Kidney epithelial cell (primary cell): Measurements from ENCODE around the gene WNT4. TPM values are rescaled to one million over a fixed set of nuclear protein-coding genes. Genes with fewer than 3 reads are reported as not detected.

Experiments used
- DNase-seq: peaks from one replicate; pipeline ENCODE4 v3.0.0-alpha.2; 2010; ENCODE audit warnings: low read depth
- H3K27me3 ChIP-seq: 2 replicates; pipeline ENCODE4 v1.6.0; 2011; ENCODE audit warnings: low read length; ENCODE audit not compliant: control insufficient read depth, insufficient read depth
- H3K36me3 ChIP-seq: 2 replicates; pipeline ENCODE4 v1.5.1; 2011; ENCODE audit warnings: low read length; ENCODE audit not compliant: control insufficient read depth, insufficient read depth
- H3K4me3 ChIP-seq: 2 replicates; pipeline ENCODE4 v1.5.1; 2011; ENCODE audit warnings: low read depth, mild to moderate bottlenecking, control low read depth, low read length
- total RNA-seq: library from RNA; depleted of rRNA; stranded (reverse); fragments of >200 nt; gene quantifications from 2 replicates; pipeline ENCODE4 v1.2.3, GENCODE V29; 2015
- TF ChIP-seq, protein P1 (sequence below): IDR thresholded peaks from 2 replicates; pipeline ENCODE4 v1.5.1; 2011; ENCODE audit warnings: mild to moderate bottlenecking, moderate library complexity, low read length, control low read depth, inconsistent platforms; ENCODE audit not compliant: insufficient read depth, poor library complexity, severe bottlenecking

WNT4 gene
- total RNA-seq, 1 donor from 2014 or later, result 0.58 TPM

- Histone ChIP-seq H3K27me3 (peaks cover 5% of the 10 kb centered on the region), H3K4me3 (no peak overlapping the region), H3K36me3 (no peaks in the 10 kb centered on the region)
- DNase-seq, result no peak
- TF ChIP-seq, protein P1, sequence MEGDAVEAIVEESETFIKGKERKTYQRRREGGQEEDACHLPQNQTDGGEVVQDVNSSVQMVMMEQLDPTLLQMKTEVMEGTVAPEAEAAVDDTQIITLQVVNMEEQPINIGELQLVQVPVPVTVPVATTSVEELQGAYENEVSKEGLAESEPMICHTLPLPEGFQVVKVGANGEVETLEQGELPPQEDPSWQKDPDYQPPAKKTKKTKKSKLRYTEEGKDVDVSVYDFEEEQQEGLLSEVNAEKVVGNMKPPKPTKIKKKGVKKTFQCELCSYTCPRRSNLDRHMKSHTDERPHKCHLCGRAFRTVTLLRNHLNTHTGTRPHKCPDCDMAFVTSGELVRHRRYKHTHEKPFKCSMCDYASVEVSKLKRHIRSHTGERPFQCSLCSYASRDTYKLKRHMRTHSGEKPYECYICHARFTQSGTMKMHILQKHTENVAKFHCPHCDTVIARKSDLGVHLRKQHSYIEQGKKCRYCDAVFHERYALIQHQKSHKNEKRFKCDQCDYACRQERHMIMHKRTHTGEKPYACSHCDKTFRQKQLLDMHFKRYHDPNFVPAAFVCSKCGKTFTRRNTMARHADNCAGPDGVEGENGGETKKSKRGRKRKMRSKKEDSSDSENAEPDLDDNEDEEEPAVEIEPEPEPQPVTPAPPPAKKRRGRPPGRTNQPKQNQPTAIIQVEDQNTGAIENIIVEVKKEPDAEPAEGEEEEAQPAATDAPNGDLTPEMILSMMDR, result no peak
These were observed 26.9 kb upstream of the WNT4 start for GRCh38 chr1:22169816-22170215.

- TF ChIP-seq, protein P1, result no peak
- DNase-seq, result no peak
- no peaks in the 10 kb centered on the region for H3K36me3 ChIP-seq
- H3K27me3 ChIP-seq, result peaks cover 7% of the 10 kb centered on the region
- no peak overlapping the region for H3K4me3 ChIP-seq
These were observed 25.6 kb upstream of the WNT4 start for GRCh38 chr1:22168412-22168973.

DNA sequence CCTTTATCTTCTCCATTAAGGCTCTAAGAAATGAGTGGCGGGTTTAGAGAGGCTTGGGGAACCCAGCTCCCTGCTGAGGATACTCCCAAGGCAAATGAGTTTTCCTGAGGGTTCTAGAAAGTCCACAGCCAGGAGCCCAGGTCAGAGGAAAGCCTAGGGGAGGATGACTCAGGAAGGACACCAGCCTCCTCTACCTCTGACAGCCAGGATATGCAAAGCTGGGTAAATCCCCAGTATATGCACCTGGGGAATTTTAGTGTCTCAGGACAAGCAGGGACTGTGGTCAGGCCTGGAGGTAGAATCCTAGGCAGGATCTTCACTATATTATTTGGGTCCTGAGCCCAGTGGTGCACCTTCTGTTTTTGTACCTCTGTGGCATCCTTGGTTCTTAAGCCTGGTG lies 23.5 kb upstream of the WNT4 start:
- no peak for DNase-seq

DNA sequence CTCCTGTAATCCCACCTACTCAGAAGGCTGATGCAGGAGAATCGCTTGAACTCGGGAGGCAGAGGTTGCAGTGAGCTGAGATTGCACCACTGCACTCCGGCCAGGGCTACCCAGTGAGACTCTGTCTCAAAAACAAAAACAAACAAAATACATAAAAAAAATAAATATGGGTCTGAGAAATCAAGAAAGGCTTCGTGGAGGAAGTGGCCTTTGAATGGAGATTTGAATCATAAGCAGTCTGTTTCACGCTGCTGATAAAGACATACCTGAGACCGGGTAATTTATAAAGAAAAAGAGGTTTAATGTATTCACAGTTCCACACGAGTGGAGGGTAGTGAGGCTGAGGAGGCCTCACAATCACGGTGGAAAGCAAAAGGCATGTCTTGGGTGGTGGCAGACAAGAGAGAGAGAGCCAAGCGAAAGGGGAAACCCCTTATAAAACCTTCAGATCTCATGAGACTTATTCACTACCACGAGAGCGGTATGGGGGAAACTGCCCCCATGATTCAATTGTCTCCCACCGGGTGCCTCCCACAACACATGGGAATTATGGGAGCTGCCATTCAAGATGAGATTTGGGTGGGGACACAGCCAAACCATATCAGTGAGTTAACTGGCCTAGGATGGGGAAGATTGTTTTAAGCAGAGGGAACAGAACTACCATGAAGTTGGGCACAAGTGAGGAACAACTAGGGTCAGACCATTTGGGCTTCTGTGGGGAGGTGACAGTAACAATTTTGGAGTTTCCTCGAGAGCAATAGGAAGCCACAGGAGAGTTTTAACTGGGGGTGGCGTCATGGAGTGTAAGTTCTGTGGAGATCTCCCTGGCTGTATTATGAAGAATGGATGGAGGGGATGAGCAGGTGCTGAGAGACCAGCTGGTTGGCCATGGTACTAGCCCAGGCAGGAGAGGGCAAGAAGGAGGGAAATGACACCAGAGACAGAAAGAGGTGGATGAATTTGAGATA lies 22.2 kb upstream of the WNT4 start:
- TF ChIP-seq, protein P1, result no peak
- H3K27me3 ChIP-seq, result peaks cover 8% of the 10 kb centered on the region
- no peak for DNase-seq
- H3K4me3 ChIP-seq, result no peak overlapping the region
- H3K36me3 ChIP-seq, result no peaks in the 10 kb centered on the region

More for the DNA sequence above, 23.5 kb upstream of the WNT4 start:
- Histone ChIP-seq H3K36me3 (no peaks in the 10 kb centered on the region), H3K4me3 (no peak overlapping the region), H3K27me3 (peaks cover 4% of the 10 kb centered on the region)
- TF ChIP-seq, protein P1, result no peak

- Histone ChIP-seq H3K27me3 (peaks cover 10% of the 10 kb centered on the region), H3K36me3 (no peaks in the 10 kb centered on the region), H3K4me3 (no peak overlapping the region)
- TF ChIP-seq, protein P1, result no peak
- no peak for DNase-seq
These were observed 20.7 kb upstream of the WNT4 start for GRCh38 chr1:22163564-22163963.
